ENCODE measurements around the gene CPN2.

The CPN2 gene

GRCh38 chr3:194328053-194328657, 23.0 kb downstream of the CPN2 start:
- no peak for DNase-seq (ENCODE audit: low read depth)

GRCh38 chr3:194327218-194328052, 23.7 kb downstream of the CPN2 start:
- no peak for DNase-seq (ENCODE audit: low read depth)

- no peak for DNase-seq (ENCODE audit: low read depth)
These were observed 24.2 kb downstream of the CPN2 start for GRCh38 chr3:194326968-194327217.

- no peak for DNase-seq (ENCODE audit: low read depth)
These were observed 24.7 kb downstream of the CPN2 start for GRCh38 chr3:194326192-194326967.

- no peak for DNase-seq (ENCODE audit: low read depth)
These were observed 25.5 kb downstream of the CPN2 start for GRCh38 chr3:194325424-194326153.

- DNase-seq (ENCODE audit: low read depth), result no peak
These were observed 26.3 kb downstream of the CPN2 start for GRCh38 chr3:194324823-194325327.

- DNase-seq (ENCODE audit: low read depth), result no peak
These were observed 27.1 kb downstream of the CPN2 start for GRCh38 chr3:194323785-194324735.

- no peak for DNase-seq (ENCODE audit: low read depth)
These were observed 28.4 kb downstream of the CPN2 start for GRCh38 chr3:194322678-194323211.

GRCh38 chr3:194321693-194322640, 29.2 kb downstream of the CPN2 start:
- no peak for DNase-seq (ENCODE audit: low read depth)

- no peak for DNase-seq (ENCODE audit: low read depth)
These were observed 30.3 kb downstream of the CPN2 start for GRCh38 chr3:194320744-194321243.

GRCh38 chr3:194320100-194320499, 31.0 kb downstream of the CPN2 start:
- DNase-seq (ENCODE audit: low read depth), result no peak

- no peak for DNase-seq (ENCODE audit: low read depth)
These were observed 32.5 kb downstream of the CPN2 start for GRCh38 chr3:194318511-194319161.

- no peak for DNase-seq (ENCODE audit: low read depth)
These were observed 34.2 kb downstream of the CPN2 start for GRCh38 chr3:194316918-194317317.

GRCh38 chr3:194315965-194316361, 35.2 kb downstream of the CPN2 start:
- no peak for DNase-seq (ENCODE audit: low read depth)

GRCh38 chr3:194315088-194315964, 35.8 kb downstream of the CPN2 start:
- peak; percentile 74 for DNase-seq (ENCODE audit: low read depth)

GRCh38 chr3:194314388-194315068, 36.6 kb downstream of the CPN2 start:
- DNase-seq (ENCODE audit: low read depth), result no peak
